Measurements from ENCODE around the gene PPP3CA. TPM values are rescaled to one million over a fixed set of nuclear protein-coding genes. Genes with fewer than 3 reads are reported as not detected.
"Not testable (repeated sequence)": the region's sequence is repeated elsewhere in the genome, so short reads cannot be mapped to it uniquely, and the experiment has no call there.

The PPP3CA gene
- total RNA-seq, 2 donors from 2014 or later = 13.7 to 20.8 TPM

DNA sequence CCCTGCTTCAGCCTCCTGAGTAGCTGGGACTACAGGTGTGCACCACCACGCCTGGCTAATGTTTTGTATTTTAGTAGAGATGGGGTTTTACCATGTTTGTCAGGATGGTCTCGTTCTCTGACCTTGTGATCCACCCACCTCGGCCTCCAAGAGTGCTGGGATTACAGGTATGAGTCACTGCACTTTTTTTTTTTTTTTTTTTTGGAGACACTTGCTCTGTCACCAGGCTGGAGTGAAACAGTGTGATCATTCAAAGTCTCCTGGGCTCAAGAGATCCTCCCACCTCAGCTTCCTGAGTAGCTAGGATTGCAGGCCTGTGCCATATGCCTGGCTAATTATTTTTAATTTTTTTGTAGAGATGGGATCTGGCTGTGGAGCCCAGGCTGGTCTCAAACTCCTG lies 338.8 kb downstream of the PPP3CA start:
- H3K27ac ChIP-seq = no peak overlapping the region
- no peak overlapping the region for H3K4me3 ChIP-seq
- ATAC-seq = no peak
- no peak for DNase-seq
- intact Hi-C loops (cut with DNase I) = no loop called here
- TF ChIP-seq POLR2A (IDR thresholded peaks at IDR 0.05) = no peak
- TF ChIP-seq, protein P1, sequence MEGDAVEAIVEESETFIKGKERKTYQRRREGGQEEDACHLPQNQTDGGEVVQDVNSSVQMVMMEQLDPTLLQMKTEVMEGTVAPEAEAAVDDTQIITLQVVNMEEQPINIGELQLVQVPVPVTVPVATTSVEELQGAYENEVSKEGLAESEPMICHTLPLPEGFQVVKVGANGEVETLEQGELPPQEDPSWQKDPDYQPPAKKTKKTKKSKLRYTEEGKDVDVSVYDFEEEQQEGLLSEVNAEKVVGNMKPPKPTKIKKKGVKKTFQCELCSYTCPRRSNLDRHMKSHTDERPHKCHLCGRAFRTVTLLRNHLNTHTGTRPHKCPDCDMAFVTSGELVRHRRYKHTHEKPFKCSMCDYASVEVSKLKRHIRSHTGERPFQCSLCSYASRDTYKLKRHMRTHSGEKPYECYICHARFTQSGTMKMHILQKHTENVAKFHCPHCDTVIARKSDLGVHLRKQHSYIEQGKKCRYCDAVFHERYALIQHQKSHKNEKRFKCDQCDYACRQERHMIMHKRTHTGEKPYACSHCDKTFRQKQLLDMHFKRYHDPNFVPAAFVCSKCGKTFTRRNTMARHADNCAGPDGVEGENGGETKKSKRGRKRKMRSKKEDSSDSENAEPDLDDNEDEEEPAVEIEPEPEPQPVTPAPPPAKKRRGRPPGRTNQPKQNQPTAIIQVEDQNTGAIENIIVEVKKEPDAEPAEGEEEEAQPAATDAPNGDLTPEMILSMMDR (IDR thresholded peaks at IDR 0.05) = no peak
- 84% methylated on average over 3 of the region's 3 CpGs for WGBS, 2 donors
- H3K9me3 ChIP-seq = no peaks in the 10 kb centered on the region
- H3K27me3 ChIP-seq = no peaks in the 10 kb centered on the region
- H3K4me1 ChIP-seq = no peaks in the 10 kb centered on the region
- no peaks in the 10 kb centered on the region for H3K36me3 ChIP-seq (replicated peaks in 1 of 2; ENCODE audit: insufficient read depth in 1 of 2, low read depth in 2 of 2)

- no peak overlapping the region for H3K4me3 ChIP-seq
- WGBS, 2 donors = 51 to 76% methylated on average over 2 of the region's 2 CpGs
Observed at GRCh38 chr4:101005659-101006058, 341.7 kb downstream of the PPP3CA start.

GRCh38 chr4:101000496-101000895 lies 346.8 kb downstream of the PPP3CA start:
- no peaks in the 10 kb centered on the region for H3K27me3 ChIP-seq
- H3K4me1 ChIP-seq = no peaks in the 10 kb centered on the region
- no peak overlapping the region for H3K27ac ChIP-seq
- H3K36me3 ChIP-seq (replicated peaks in 1 of 2; ENCODE audit: insufficient read depth in 1 of 2, low read depth in 2 of 2) = no peaks in the 10 kb centered on the region
- H3K4me3 ChIP-seq = no peak overlapping the region
- whole genome bisulfite sequencing, 2 donors = 49 to 59% methylated on average over 1 of the region's 1 CpG
- intact Hi-C loops (cut with DNase I) = no loop called here
- ATAC-seq (no peak), DNase-seq (no peak)
- no peaks in the 10 kb centered on the region for H3K9me3 ChIP-seq
- TF ChIP-seq, protein P1 (IDR thresholded peaks at IDR 0.05) = no peak
- TF ChIP-seq POLR2A (IDR thresholded peaks at IDR 0.05) = no peak

More at GRCh38 chr4:101005659-101006058, 341.7 kb downstream of the PPP3CA start:
- Histone ChIP-seq H3K27ac (no peak overlapping the region), H3K4me1 (no peaks in the 10 kb centered on the region), H3K9me3 (no peaks in the 10 kb centered on the region), H3K27me3 (no peaks in the 10 kb centered on the region), H3K36me3 (replicated peaks in 1 of 2; ENCODE audit: insufficient read depth in 1 of 2, low read depth in 2 of 2) (no peaks in the 10 kb centered on the region)
- DNase-seq (no peak), ATAC-seq (no peak)
- TF ChIP-seq, protein P1 (IDR thresholded peaks at IDR 0.05) = no peak
- no peak for TF ChIP-seq POLR2A (IDR thresholded peaks at IDR 0.05)
- intact Hi-C loops (cut with DNase I) = no loop called here

DNA sequence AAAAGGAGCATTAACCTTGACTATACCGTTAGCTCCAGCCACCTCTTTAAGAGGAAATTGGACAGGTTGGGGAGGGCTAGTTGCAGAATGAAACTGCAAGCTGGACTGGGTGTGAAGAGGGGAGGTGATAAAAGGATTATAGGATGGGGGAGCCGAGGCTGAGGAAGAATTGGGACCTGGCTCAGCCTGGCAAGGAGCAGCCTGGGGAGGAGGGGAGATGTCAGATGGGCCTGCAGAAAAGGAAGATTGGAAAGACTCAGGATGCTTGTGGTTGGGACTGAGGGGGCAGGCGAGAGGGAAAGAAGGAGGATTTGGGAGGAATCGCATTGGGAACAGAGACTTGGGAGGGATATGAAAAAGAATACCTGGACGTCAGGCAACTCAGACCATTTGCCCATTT lies 351.7 kb downstream of the PPP3CA start:
- ATAC-seq = no peak
- H3K4me3 ChIP-seq = no peak overlapping the region
- H3K4me1 ChIP-seq = no peaks in the 10 kb centered on the region
- no peaks in the 10 kb centered on the region for H3K36me3 ChIP-seq (replicated peaks in 1 of 2; ENCODE audit: insufficient read depth in 1 of 2, low read depth in 2 of 2)
- DNase-seq = no peak
- WGBS, 2 donors = 62 to 71% methylated on average over 5 of the region's 5 CpGs
- intact Hi-C loops (cut with DNase I) = no loop called here
- H3K27ac ChIP-seq = no peak overlapping the region
- H3K9me3 ChIP-seq = no peaks in the 10 kb centered on the region
- no peak for TF ChIP-seq POLR2A (IDR thresholded peaks at IDR 0.05)
- TF ChIP-seq, protein P1 (IDR thresholded peaks at IDR 0.05) = no peak
- no peaks in the 10 kb centered on the region for H3K27me3 ChIP-seq

GRCh38 chr4:100995002-100995401 lies 352.3 kb downstream of the PPP3CA start:
- intact Hi-C loops (cut with DNase I); H3K36me3 ChIP-seq (replicated peaks in 1 of 2; ENCODE audit: insufficient read depth in 1 of 2, low read depth in 2 of 2); H3K27me3 ChIP-seq; H3K9me3 ChIP-seq; ATAC-seq; H3K4me1 ChIP-seq; H3K4me3 ChIP-seq; H3K27ac ChIP-seq; DNase-seq: not testable (repeated sequence)
- 81 to 83% methylated on average over 6 to 10 of the region's 10 CpGs for whole genome bisulfite sequencing, 2 donors

DNA sequence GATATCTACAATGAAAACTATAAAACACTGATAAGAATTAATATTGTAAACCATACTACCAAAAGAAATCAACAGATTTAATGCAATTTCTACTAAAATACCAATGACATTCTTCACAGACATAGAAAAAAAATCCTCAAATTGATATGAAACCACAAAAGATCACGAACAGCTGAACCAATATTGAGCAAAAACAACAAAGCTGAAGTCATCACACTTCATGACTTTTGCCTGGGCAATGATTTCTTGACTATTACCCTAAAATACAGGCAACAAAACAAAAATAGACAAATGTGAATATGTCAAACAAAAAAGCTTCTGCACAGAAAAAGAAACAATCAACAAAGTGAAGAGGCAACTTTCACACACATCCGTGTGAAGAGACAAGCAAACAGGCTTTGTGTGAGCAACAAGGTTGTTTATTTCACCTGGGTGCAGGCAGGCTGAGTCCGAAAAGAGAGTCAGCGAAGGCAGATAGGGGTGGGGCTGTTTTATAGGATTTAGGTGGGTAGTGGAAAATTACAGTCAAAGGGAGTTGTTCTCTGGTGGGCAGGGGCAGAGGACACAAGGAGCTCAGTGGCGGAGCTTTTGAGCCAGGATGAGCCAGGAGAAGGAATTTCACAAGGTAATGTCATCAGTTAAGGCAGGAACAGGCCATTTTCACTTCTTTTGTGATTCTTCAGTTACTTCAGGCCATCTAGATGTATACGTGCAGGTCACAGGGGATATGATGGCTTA lies 355.8 kb downstream of the PPP3CA start:
- ATAC-seq; H3K27me3 ChIP-seq; intact Hi-C loops (cut with DNase I); H3K36me3 ChIP-seq (replicated peaks in 1 of 2; ENCODE audit: insufficient read depth in 1 of 2, low read depth in 2 of 2); H3K4me1 ChIP-seq; H3K4me3 ChIP-seq; H3K27ac ChIP-seq; DNase-seq; H3K9me3 ChIP-seq: not testable (repeated sequence)
- WGBS, 2 donors = 77 to 78% methylated on average over 6 of the region's 6 CpGs
